ENCODE results near the gene CLEC9A.
"Not testable (repeated sequence)": the region's sequence is repeated elsewhere in the genome, so short reads cannot be mapped to it uniquely, and the experiment has no call there.

Gene CLEC9A

GRCh38 chr12:10012630-10013330, 17.7 kb upstream of the CLEC9A start:
- Histone ChIP-seq H3K27me3 (ENCODE audit: insufficient read depth, low read depth, severe bottlenecking) (no peaks in the 10 kb centered on the region), H3K9me3 (ENCODE audit: severe bottlenecking) (no peaks in the 10 kb centered on the region), H3K4me3 (ENCODE audit: low read depth, low read length) (no peak overlapping the region), H3K27ac (no peak overlapping the region), H3K36me3 (no peaks in the 10 kb centered on the region)
- no peak for DNase-seq
- TF ChIP-seq CTCF (IDR thresholded peaks at IDR 0.05; ENCODE audit: low read depth, low read length): no peak

GRCh38 chr12:10015450-10015849, 15.0 kb upstream of the CLEC9A start:
- no peak for TF ChIP-seq CTCF (IDR thresholded peaks at IDR 0.05; ENCODE audit: low read depth, low read length)
- no peaks in the 10 kb centered on the region for H3K9me3 ChIP-seq (ENCODE audit: severe bottlenecking)
- H3K27me3 ChIP-seq (ENCODE audit: insufficient read depth, low read depth, severe bottlenecking): no peaks in the 10 kb centered on the region
- DNase-seq: no peak
- no peak overlapping the region for H3K4me3 ChIP-seq (ENCODE audit: low read depth, low read length)
- H3K27ac ChIP-seq: no peak overlapping the region
- no peaks in the 10 kb centered on the region for H3K36me3 ChIP-seq

GRCh38 chr12:10016881-10017280, 13.6 kb upstream of the CLEC9A start:
- no peak overlapping the region for H3K27ac ChIP-seq
- H3K4me3 ChIP-seq (ENCODE audit: low read depth, low read length): no peak overlapping the region
- H3K27me3 ChIP-seq (ENCODE audit: insufficient read depth, low read depth, severe bottlenecking): no peaks in the 10 kb centered on the region
- DNase-seq: no peak
- TF ChIP-seq CTCF (IDR thresholded peaks at IDR 0.05; ENCODE audit: low read depth, low read length): no peak
- no peaks in the 10 kb centered on the region for H3K9me3 ChIP-seq (ENCODE audit: severe bottlenecking)
- no peaks in the 10 kb centered on the region for H3K36me3 ChIP-seq

- no peaks in the 10 kb centered on the region for H3K27me3 ChIP-seq (ENCODE audit: insufficient read depth, low read depth, severe bottlenecking)
- no peak overlapping the region for H3K27ac ChIP-seq
- no peaks in the 10 kb centered on the region for H3K36me3 ChIP-seq
- H3K4me3 ChIP-seq (ENCODE audit: low read depth, low read length): no peak overlapping the region
- no peak for TF ChIP-seq CTCF (IDR thresholded peaks at IDR 0.05; ENCODE audit: low read depth, low read length)
- no peaks in the 10 kb centered on the region for H3K9me3 ChIP-seq (ENCODE audit: severe bottlenecking)
- no peak for DNase-seq
Measured at GRCh38 chr12:10018386-10018785, 12.1 kb upstream of the CLEC9A start.

- Histone ChIP-seq H3K27me3 (ENCODE audit: insufficient read depth, low read depth, severe bottlenecking) (no peaks in the 10 kb centered on the region), H3K4me3 (ENCODE audit: low read depth, low read length) (no peak overlapping the region), H3K9me3 (ENCODE audit: severe bottlenecking) (no peaks in the 10 kb centered on the region), H3K36me3 (no peaks in the 10 kb centered on the region), H3K27ac (no peak overlapping the region)
- DNase-seq: no peak
- no peak for TF ChIP-seq CTCF (IDR thresholded peaks at IDR 0.05; ENCODE audit: low read depth, low read length)
Measured at GRCh38 chr12:10021342-10021741, 9.1 kb upstream of the CLEC9A start.

GRCh38 chr12:10025236-10025635, 5.2 kb upstream of the CLEC9A start:
- no peak for TF ChIP-seq CTCF (IDR thresholded peaks at IDR 0.05; ENCODE audit: low read depth, low read length)
- no peak overlapping the region for H3K4me3 ChIP-seq (ENCODE audit: low read depth, low read length)
- H3K27ac ChIP-seq: no peak overlapping the region
- no peaks in the 10 kb centered on the region for H3K36me3 ChIP-seq
- no peaks in the 10 kb centered on the region for H3K9me3 ChIP-seq (ENCODE audit: severe bottlenecking)
- DNase-seq: no peak
- no peaks in the 10 kb centered on the region for H3K27me3 ChIP-seq (ENCODE audit: insufficient read depth, low read depth, severe bottlenecking)

GRCh38 chr12:10026666-10027065, 3.8 kb upstream of the CLEC9A start:
- H3K27ac ChIP-seq; DNase-seq; H3K36me3 ChIP-seq; H3K27me3 ChIP-seq (ENCODE audit: insufficient read depth, low read depth, severe bottlenecking); H3K9me3 ChIP-seq (ENCODE audit: severe bottlenecking); H3K4me3 ChIP-seq (ENCODE audit: low read depth, low read length): not testable (repeated sequence)

Data from WERI-Rb-1 (cell line).